HG03378 (cell line): ENCODE results near the gene TMEFF2.
A peak's percentile ranks its signal among the peaks of the same experiment; 100 is the strongest.

Source experiments
- ATAC-seq: cut with Tn5 transposase; IDR thresholded peaks from one replicate; pipeline ENCODE4 v1.9.1; 2021; ENCODE audit warnings: mild to moderate bottlenecking, moderate library complexity; ENCODE audit not compliant: unreplicated experiment

TMEFF2 gene

DNA sequence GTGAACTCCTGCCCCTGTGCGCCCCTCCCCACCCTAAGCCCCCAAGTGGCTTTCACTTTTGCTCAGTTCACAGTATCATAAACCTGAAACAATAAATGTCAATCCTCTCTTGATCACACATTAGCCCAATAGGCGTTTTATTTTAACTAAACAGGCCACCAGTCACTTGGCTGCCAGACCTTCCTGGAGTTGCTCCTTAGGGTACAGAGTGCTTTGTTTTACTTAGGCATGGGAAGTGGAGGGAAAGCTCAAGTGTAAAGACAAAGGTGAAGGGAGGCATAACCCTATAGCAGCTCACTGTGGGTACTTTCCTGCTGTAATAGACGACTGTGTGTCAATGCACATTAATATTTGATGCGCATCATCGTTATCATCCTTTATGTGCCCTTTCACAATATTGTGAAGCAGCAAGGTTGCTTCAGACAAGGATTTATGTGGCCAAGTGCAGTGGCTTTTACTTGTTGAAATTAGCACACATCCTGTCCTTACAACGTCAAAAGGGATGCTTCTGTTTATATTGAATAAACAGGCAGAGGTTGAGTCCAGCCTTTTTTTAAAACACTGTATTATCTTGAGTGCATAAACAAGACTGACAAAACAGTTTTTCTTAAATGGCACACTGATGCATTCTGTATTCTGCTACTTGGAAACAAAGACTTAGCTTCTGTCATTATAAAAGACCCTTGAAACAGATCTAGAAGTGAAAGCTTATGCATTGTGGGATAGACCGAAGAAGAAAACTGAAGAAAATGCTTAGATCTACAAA is 168.5 kb downstream of the TMEFF2 start:
- no peak for ATAC-seq

DNA sequence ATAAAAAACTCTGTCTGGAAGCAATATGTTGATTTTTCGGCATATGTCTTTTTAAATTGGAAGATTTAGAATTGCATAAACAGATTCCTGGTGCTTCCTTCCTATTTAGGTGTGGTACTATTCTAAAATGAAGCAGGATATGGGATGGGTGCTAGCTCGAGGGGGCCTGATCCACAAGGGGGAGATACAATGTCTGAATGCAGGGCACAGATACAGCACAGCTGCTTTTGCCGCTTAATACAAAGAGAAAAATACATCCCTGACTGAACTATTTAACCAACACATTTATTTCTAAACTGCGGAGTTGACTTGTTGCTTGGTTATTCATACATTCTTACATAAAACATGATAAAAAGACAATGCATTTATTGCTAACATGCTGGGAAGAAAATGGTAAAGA is 169.1 kb downstream of the TMEFF2 start:
- ATAC-seq: no peak

- ATAC-seq: no peak
Measured at GRCh38 chr2:192023006-192023405, 171.7 kb downstream of the TMEFF2 start.

DNA sequence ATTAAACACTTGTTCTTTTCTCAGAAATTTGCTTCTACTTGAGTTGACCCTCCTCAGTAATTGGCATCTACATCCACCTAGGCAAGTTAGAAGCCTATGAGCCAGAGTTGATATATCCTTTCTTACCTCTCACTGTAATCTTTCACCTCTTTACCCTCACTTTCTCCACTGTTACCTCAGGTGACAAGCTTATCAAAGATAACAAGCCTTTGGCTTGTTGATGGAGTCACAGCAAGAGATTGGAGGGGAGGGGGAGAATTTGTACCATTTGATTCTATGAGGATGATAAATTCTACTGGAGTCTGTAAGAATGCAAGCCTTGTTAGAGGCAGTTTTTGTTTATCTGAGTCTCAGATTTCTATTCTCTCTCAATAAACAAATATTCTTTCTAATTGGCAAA is 176.9 kb downstream of the TMEFF2 start:
- no peak for ATAC-seq

- ATAC-seq: no peak
Measured at GRCh38 chr2:192016265-192016664, 178.5 kb downstream of the TMEFF2 start.

GRCh38 chr2:192013211-192013610 is 181.5 kb downstream of the TMEFF2 start:
- no peak for ATAC-seq

DNA sequence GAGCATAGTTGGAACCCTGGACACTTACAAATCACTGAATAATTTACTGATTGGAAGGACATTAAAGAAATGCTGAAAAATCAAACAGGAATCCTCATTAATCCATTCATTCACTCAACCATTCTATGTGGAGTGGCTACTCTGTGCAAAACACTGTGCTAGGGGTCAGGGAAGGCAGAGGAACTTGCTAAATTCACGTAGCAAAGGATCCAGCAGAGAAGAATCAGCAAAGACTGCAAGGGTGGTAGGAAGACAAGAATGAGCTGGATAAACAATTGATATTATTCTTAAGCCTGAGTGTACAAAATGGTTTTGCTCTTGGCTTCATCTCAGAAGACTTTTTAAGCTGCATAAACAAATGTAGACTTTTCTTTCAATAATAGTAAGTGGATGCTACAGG is 183.5 kb downstream of the TMEFF2 start:
- ATAC-seq: no peak

- no peak for ATAC-seq
Measured at GRCh38 chr2:192010073-192010472, 184.7 kb downstream of the TMEFF2 start.

GRCh38 chr2:192007581-192008228 is 187.0 kb downstream of the TMEFF2 start:
- ATAC-seq: no peak

DNA sequence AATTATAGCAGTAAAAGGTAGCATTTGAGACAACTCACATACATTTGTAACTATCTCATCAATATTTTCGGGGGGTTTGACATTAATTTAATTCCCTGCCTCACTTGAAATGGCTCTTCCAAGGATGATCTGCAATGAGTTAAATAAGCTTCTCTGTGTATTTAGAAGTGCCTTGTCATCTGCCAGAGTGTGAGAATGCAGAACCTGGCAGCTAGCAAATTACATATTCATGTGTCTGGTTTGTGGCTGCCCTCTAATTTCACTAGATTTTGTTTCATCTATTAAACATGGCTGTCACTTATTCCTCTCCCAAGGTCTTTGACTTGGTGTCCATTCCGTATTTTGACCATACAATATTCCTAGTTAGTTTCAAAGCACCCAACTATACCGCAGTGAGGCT is 189.5 kb downstream of the TMEFF2 start:
- no peak for ATAC-seq

- peak; percentile 68 for ATAC-seq
Measured at GRCh38 chr2:192004188-192004963, 190.4 kb downstream of the TMEFF2 start.

DNA sequence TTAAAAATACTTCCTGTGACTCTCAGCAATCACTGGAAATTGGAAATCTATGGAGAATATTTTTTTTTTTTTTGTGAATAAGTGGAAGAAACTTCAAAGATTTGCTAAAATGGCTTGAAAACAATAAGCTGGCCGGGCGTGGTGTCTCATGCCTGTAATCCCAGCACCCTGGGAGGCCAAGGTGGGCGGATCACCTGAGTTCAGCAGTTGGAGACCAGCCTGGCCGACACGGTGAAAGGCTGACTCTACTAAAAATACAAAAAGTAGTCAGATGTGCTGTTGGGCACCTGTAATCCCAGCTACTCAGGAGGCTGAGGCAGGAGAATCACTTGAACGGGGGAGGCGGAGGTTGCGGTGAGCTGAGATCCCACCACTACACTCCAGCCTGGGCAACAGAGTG is 192.3 kb downstream of the TMEFF2 start:
- no peak for ATAC-seq

- ATAC-seq: no peak
Measured at GRCh38 chr2:192000196-192000980, 194.3 kb downstream of the TMEFF2 start.

GRCh38 chr2:191999101-191999841 is 195.5 kb downstream of the TMEFF2 start:
- no peak for ATAC-seq

DNA sequence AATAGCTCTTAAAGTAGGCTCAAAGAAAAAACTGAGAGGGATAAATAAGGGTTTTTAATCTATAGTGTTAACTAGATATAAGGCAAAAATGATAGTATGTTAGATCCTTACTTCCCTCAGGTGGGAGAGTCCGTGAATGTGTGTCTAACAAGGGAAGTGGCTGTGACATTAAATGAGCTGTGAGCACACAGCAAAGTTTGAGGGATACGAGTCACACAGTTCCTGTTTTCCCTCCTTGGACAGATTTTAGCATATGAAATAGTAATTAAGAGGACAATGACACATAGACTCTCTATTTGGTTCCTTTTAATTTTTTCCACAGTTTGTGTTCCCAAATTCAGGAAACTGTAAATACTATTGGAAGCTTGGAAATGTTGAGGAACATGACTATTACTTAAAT is 199.4 kb downstream of the TMEFF2 start:
- ATAC-seq: no peak

GRCh38 chr2:191994749-191995148 is 200.0 kb downstream of the TMEFF2 start:
- no peak for ATAC-seq

- ATAC-seq: no peak
Measured at GRCh38 chr2:191991442-191991841, 203.3 kb downstream of the TMEFF2 start.

DNA sequence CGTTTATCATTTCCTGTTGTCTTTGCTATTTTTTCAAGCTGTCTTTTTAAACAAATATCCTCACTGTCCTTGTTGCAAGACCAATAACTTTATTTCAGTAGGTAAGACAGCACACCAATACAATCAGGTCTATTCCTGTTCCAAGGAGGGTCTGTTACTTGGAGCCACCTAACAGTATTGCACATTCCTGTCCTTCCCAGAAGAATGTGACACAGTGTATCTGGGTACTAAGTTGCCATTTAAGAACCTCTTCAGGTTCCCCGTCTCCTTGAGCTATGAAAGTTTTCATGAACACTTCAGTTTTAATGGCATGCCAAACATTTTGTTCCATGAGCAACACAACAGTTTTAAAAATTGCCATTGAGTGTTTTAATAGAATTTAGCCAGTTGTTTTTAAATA is 209.0 kb downstream of the TMEFF2 start:
- no peak for ATAC-seq

- ATAC-seq: no peak
Measured at GRCh38 chr2:191983591-191983990, 211.1 kb downstream of the TMEFF2 start.

DNA sequence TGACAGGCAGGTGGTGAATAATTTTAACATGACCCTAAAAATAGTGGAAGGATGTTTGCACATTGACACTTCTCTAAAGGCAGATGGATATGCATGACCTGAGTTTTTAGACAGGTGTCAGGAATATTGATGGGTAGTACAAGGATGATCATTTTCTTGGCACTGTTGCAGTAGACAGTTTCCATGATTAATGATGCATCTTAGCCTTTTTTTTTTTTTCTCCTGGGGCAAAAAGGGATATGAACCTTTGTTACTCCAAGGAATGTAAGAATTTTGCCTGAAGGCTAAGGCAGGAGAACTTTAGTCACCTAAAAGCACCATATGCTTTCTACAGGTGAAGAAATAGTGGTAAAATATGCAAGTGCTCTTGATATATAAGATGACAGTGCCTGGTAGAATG is 211.5 kb downstream of the TMEFF2 start:
- ATAC-seq: no peak
